Measurements from ENCODE around the gene LRIG1. TPM values are rescaled to one million over a fixed set of nuclear protein-coding genes. Genes with fewer than 3 reads are reported as not detected.
A peak's percentile ranks its signal among the peaks of the same experiment; 100 is the strongest.

LRIG1 gene
- polyA plus RNA-seq, 6 donors from 2014 or later = 9.8 to 20.7 (median 12.5) TPM

GRCh38 chr3:66492071-66492470, 8.8 kb downstream of the LRIG1 start:
- Mint-ChIP-seq H3K4me3 (no peak overlapping the region), H3K4me1 (peaks cover 11 to 31% (median 29%) of the 10 kb centered on the region in 3 donors)

GRCh38 chr3:66490984-66491383, 9.8 kb downstream of the LRIG1 start:
- no peak for ATAC-seq (ENCODE audit: low read depth in 2 of 2)
- peaks cover 11 to 27% (median 27%) of the 10 kb centered on the region in 3 donors for H3K4me1 Mint-ChIP-seq
- DNase-seq = no peak
- no peaks in the 10 kb centered on the region for H3K9me3 Mint-ChIP-seq
- no peak overlapping the region for H3K27ac Mint-ChIP-seq
- H3K4me3 Mint-ChIP-seq = peak overlapping the region in 1 of 8 donors; percentile 62
- peaks cover 0 to 6% of the 10 kb centered on the region in 2 donors for H3K36me3 Mint-ChIP-seq
- peaks cover 23 to 29% (median 27%) of the 10 kb centered on the region in 3 donors for H3K27me3 Mint-ChIP-seq

More at GRCh38 chr3:66492071-66492470, 8.8 kb downstream of the LRIG1 start:
- Mint-ChIP-seq H3K36me3 (peaks cover 0 to 7% of the 10 kb centered on the region in 2 donors), H3K9me3 (no peaks in the 10 kb centered on the region), H3K27ac (no peak overlapping the region), H3K27me3 (peaks cover 34 to 38% (median 38%) of the 10 kb centered on the region in 3 donors)
- no peak for ATAC-seq (ENCODE audit: low read depth in 2 of 2)
- DNase-seq = no peak

- ATAC-seq (ENCODE audit: low read depth in 2 of 2) (peak in 1 of 2 donors; percentile 28), DNase-seq (no peak)
- H3K27ac Mint-ChIP-seq = no peak overlapping the region
- H3K9me3 Mint-ChIP-seq = no peaks in the 10 kb centered on the region
- H3K4me1 Mint-ChIP-seq = peaks cover 11 to 34% (median 24%) of the 10 kb centered on the region in 3 donors
- peaks cover 18 to 21% (median 19%) of the 10 kb centered on the region in 3 donors for H3K27me3 Mint-ChIP-seq
- no peaks in the 10 kb centered on the region for H3K36me3 Mint-ChIP-seq
- peak overlapping the region in 7 of 8 donors; percentile 31 to 80 (median 62) for H3K4me3 Mint-ChIP-seq
Measured at GRCh38 chr3:66490214-66490613, 10.6 kb downstream of the LRIG1 start.

GRCh38 chr3:66489581-66489980, 11.2 kb downstream of the LRIG1 start:
- Mint-ChIP-seq H3K9me3 (no peaks in the 10 kb centered on the region), H3K4me3 (peak overlapping the region in 1 of 8 donors; percentile 62), H3K36me3 (no peaks in the 10 kb centered on the region), H3K27ac (peak overlapping the region in 3 of 6 donors; percentile 12 to 62 (median 16)), H3K27me3 (peaks cover 13 to 18% (median 16%) of the 10 kb centered on the region in 3 donors), H3K4me1 (peaks cover 11 to 36% (median 21%) of the 10 kb centered on the region in 3 donors)
- ATAC-seq (ENCODE audit: low read depth in 2 of 2) = no peak
- DNase-seq = no peak

GRCh38 chr3:66489115-66489514, 11.7 kb downstream of the LRIG1 start:
- Mint-ChIP-seq H3K36me3 (no peaks in the 10 kb centered on the region), H3K27me3 (peaks cover 9 to 18% (median 16%) of the 10 kb centered on the region in 3 donors), H3K4me3 (peak overlapping the region in 2 of 8 donors; percentile 51 to 61), H3K27ac (peak overlapping the region in 3 of 6 donors; percentile 16 to 21 (median 19)), H3K9me3 (peaks cover 0 to 2% (median 0%) of the 10 kb centered on the region in 7 donors), H3K4me1 (peaks cover 11 to 38% (median 21%) of the 10 kb centered on the region in 3 donors)
- DNase-seq (no peak), ATAC-seq (ENCODE audit: low read depth in 2 of 2) (no peak)

- H3K4me1 Mint-ChIP-seq = peaks cover 13 to 42% (median 21%) of the 10 kb centered on the region in 3 donors
- peak overlapping the region in 1 of 6 donors; percentile 43 for H3K27ac Mint-ChIP-seq
- no peak overlapping the region for H3K4me3 Mint-ChIP-seq
- H3K9me3 Mint-ChIP-seq = peaks cover 0 to 2% (median 0%) of the 10 kb centered on the region in 7 donors
- DNase-seq (no peak), ATAC-seq (ENCODE audit: low read depth in 2 of 2) (peak; percentile 30 to 40)
- no peaks in the 10 kb centered on the region for H3K36me3 Mint-ChIP-seq
- H3K27me3 Mint-ChIP-seq = peaks cover 3 to 18% (median 11%) of the 10 kb centered on the region in 3 donors
Measured at GRCh38 chr3:66488492-66488891, 12.3 kb downstream of the LRIG1 start.

- DNase-seq (no peak), ATAC-seq (ENCODE audit: low read depth in 2 of 2) (no peak)
- Mint-ChIP-seq H3K4me3 (no peak overlapping the region), H3K36me3 (no peaks in the 10 kb centered on the region), H3K27ac (no peak overlapping the region), H3K4me1 (peaks cover 20 to 48% (median 27%) of the 10 kb centered on the region in 3 donors), H3K9me3 (peaks cover 0 to 2% (median 0%) of the 10 kb centered on the region in 7 donors), H3K27me3 (peaks cover 0 to 11% (median 7%) of the 10 kb centered on the region in 3 donors)
Measured at GRCh38 chr3:66487465-66487864, 13.4 kb downstream of the LRIG1 start.

GRCh38 chr3:66486646-66487045, 14.2 kb downstream of the LRIG1 start:
- ATAC-seq (ENCODE audit: low read depth in 2 of 2) (no peak), DNase-seq (no peak)
- H3K27ac Mint-ChIP-seq = no peak overlapping the region
- peaks cover 26 to 55% (median 32%) of the 10 kb centered on the region in 3 donors for H3K4me1 Mint-ChIP-seq
- H3K4me3 Mint-ChIP-seq = no peak overlapping the region
- H3K9me3 Mint-ChIP-seq = peaks cover 0 to 2% (median 0%) of the 10 kb centered on the region in 7 donors
- peaks cover 0 to 4% (median 0%) of the 10 kb centered on the region in 3 donors for H3K27me3 Mint-ChIP-seq
- H3K36me3 Mint-ChIP-seq = no peaks in the 10 kb centered on the region

GRCh38 chr3:66486202-66486601, 14.6 kb downstream of the LRIG1 start:
- Mint-ChIP-seq H3K27me3 (peaks cover 0 to 4% (median 0%) of the 10 kb centered on the region in 3 donors), H3K27ac (no peak overlapping the region), H3K4me3 (no peak overlapping the region), H3K9me3 (peaks cover 0 to 2% (median 0%) of the 10 kb centered on the region in 7 donors), H3K36me3 (no peaks in the 10 kb centered on the region), H3K4me1 (peaks cover 30 to 59% (median 37%) of the 10 kb centered on the region in 3 donors)
- ATAC-seq (ENCODE audit: low read depth in 2 of 2) = no peak
- no peak for DNase-seq

- no peak overlapping the region for H3K4me3 Mint-ChIP-seq
- peaks cover 38 to 66% (median 45%) of the 10 kb centered on the region in 3 donors for H3K4me1 Mint-ChIP-seq
- no peak for DNase-seq
- peaks cover 0 to 2% (median 0%) of the 10 kb centered on the region in 7 donors for H3K9me3 Mint-ChIP-seq
- H3K27me3 Mint-ChIP-seq = peaks cover 0 to 4% (median 0%) of the 10 kb centered on the region in 3 donors
- ATAC-seq (ENCODE audit: low read depth in 2 of 2) = no peak
- no peaks in the 10 kb centered on the region for H3K36me3 Mint-ChIP-seq
- peak overlapping the region in 3 of 6 donors; percentile 25 to 87 (median 33) for H3K27ac Mint-ChIP-seq
Measured at GRCh38 chr3:66485291-66485968, 15.4 kb downstream of the LRIG1 start.

GRCh38 chr3:66484106-66484844, 16.5 kb downstream of the LRIG1 start:
- ATAC-seq (ENCODE audit: low read depth in 2 of 2) (no peak), DNase-seq (no peak)
- peaks cover 0 to 9% (median 2%) of the 10 kb centered on the region in 7 donors for H3K9me3 Mint-ChIP-seq
- peak overlapping the region in 1 of 8 donors; percentile 25 for H3K4me3 Mint-ChIP-seq
- H3K27ac Mint-ChIP-seq = peak overlapping the region in 1 of 6 donors; percentile 18
- H3K36me3 Mint-ChIP-seq = peaks cover 0 to 6% of the 10 kb centered on the region in 2 donors
- H3K4me1 Mint-ChIP-seq = peaks cover 38 to 64% (median 41%) of the 10 kb centered on the region in 3 donors
- peaks cover 0 to 4% (median 3%) of the 10 kb centered on the region in 3 donors for H3K27me3 Mint-ChIP-seq

GRCh38 chr3:66483409-66483906, 17.4 kb downstream of the LRIG1 start:
- Mint-ChIP-seq H3K4me1 (peaks cover 37 to 66% (median 38%) of the 10 kb centered on the region in 3 donors), H3K27me3 (peaks cover 4 to 8% (median 6%) of the 10 kb centered on the region in 3 donors), H3K36me3 (peaks cover 0 to 11% of the 10 kb centered on the region in 2 donors), H3K27ac (peak overlapping the region in 5 of 6 donors; percentile 35 to 74 (median 40)), H3K9me3 (peaks cover 0 to 13% (median 3%) of the 10 kb centered on the region in 7 donors), H3K4me3 (peak overlapping the region in 2 of 8 donors; percentile 20 to 45)
- peak; percentile 49 to 59 for ATAC-seq (ENCODE audit: low read depth in 2 of 2)
- no peak for DNase-seq

- peak overlapping the region in 3 of 6 donors; percentile 35 to 74 (median 63) for H3K27ac Mint-ChIP-seq
- peaks cover 36 to 67% (median 38%) of the 10 kb centered on the region in 3 donors for H3K4me1 Mint-ChIP-seq
- H3K36me3 Mint-ChIP-seq = peaks cover 0 to 11% of the 10 kb centered on the region in 2 donors
Measured at GRCh38 chr3:66483006-66483405, 17.8 kb downstream of the LRIG1 start.

More at GRCh38 chr3:66483006-66483405, 17.8 kb downstream of the LRIG1 start:
- peak overlapping the region in 2 of 8 donors; percentile 20 to 47 for H3K4me3 Mint-ChIP-seq
- ATAC-seq (ENCODE audit: low read depth in 2 of 2) = no peak
- H3K27me3 Mint-ChIP-seq = peaks cover 4 to 8% (median 6%) of the 10 kb centered on the region in 3 donors
- peaks cover 0 to 13% (median 3%) of the 10 kb centered on the region in 7 donors for H3K9me3 Mint-ChIP-seq
- no peak for DNase-seq
